HepG2 (cell line): ENCODE measurements around the gene NFX1. TPM values are rescaled to one million over a fixed set of nuclear protein-coding genes. Genes with fewer than 3 reads are reported as not detected.
"Not testable (repeated sequence)": the region's sequence is repeated elsewhere in the genome, so short reads cannot be mapped to it uniquely, and the experiment has no call there.

ENCODE experiments used
- ATAC-seq: fragments of 200-7000 bp; cut with Tn5 transposase; 3 replicates; pipeline ENCODE4 v1.9.1; 2020; ENCODE audit warnings: mild to moderate bottlenecking, moderate library complexity
- BruUV-seq: library from RNA; stranded (reverse); fragments of 400-500 nt; replicated peaks from 2 replicates; lab custom pipeline; 2021; lab: Mats Ljungman, UMichigan
- CTCF ChIA-PET: fragments of 300-600 bp; formaldehyde crosslinking; extraction: SDS; loops from one replicate; lab custom pipeline; 2021; ENCODE audit warnings: low total read pairs, inconsistent platforms, low intra/inter-chr PET ratio; lab: Yijun Ruan, JAX
- POLR2A ChIA-PET: fragments of 350-600 bp; sonication (Branson Sonifier 250); formaldehyde crosslinking; loops from one replicate; lab custom pipeline; 2020; ENCODE audit warnings: antibody characterized with exemption, inconsistent platforms; lab: Yijun Ruan, JAX
- DNase-seq: peaks from one replicate; pipeline ENCODE4 v3.0.0-alpha.2; 2015; ENCODE audit warnings: low spot score
- FAIRE-seq: peaks from 3 replicates; lab custom pipeline; 2011; peaks lifted over from hg19 to GRCh38; lab: Jason Lieb, UNC
- H2AFZ ChIP-seq: one replicate; pipeline ENCODE4 v1.6.1; 2011; ENCODE audit warnings: low read length, inconsistent platforms
- H3K27ac ChIP-seq: fragments of 300-600 bp; 3 replicates; pipeline ENCODE4 v1.8.0; 2011; ENCODE audit warnings: mixed run types, mild to moderate bottlenecking, mixed read lengths, low read length, inconsistent platforms; ENCODE audit not compliant: insufficient read depth; ENCODE audit errors: extremely low read length
- H3K27me3 ChIP-seq, 2 experiments: fragments of 200-600 bp in 1 of 2; 2 replicates in 1 of 2; 3 replicates in 1 of 2; pipeline versions ENCODE4 v1.6.0 to v1.8.0; 2011; ENCODE audit warnings: low read length in 2 of 2, mild to moderate bottlenecking in 2 of 2, moderate library complexity in 2 of 2, inconsistent platforms in 1 of 2; ENCODE audit not compliant: insufficient read depth in 2 of 2, control insufficient read depth in 1 of 2
- H3K36me3 ChIP-seq, 2 experiments: fragments of 200-600 bp in 1 of 2; replicated peaks in 1 of 2; 2 replicates in 1 of 2; 3 replicates in 1 of 2; pipeline versions ENCODE4 v1.5.1 to v1.8.0; 2011; ENCODE audit warnings: low read length in 2 of 2, inconsistent platforms in 1 of 2; ENCODE audit not compliant: insufficient read depth in 2 of 2, control insufficient read depth in 1 of 2
- H3K4me1 ChIP-seq: 2 replicates; pipeline ENCODE4 v1.5.1; 2012; ENCODE audit warnings: low read length, inconsistent platforms; ENCODE audit not compliant: insufficient read depth
- H3K4me2 ChIP-seq: 2 replicates; pipeline ENCODE4 v1.6.0; 2011; ENCODE audit warnings: low read depth, low read length, inconsistent platforms
- H3K4me3 ChIP-seq, 3 experiments: fragments of 200-600 bp in 1 of 3; sonication (generic), shearing (Covaris generic) in 1 of 3; replicated peaks in 1 of 3; 2 replicates each; pipeline ENCODE4 v1.5.1; 2011 to 2016; ENCODE audit warnings: low read length in 3 of 3, inconsistent platforms in 2 of 3, low read depth in 2 of 3, mild to moderate bottlenecking in 2 of 3, control low read depth in 1 of 3, mixed read lengths in 1 of 3; ENCODE audit not compliant: insufficient read depth in 1 of 3
- H3K79me2 ChIP-seq: one replicate; pipeline ENCODE4 v1.6.1; 2011; ENCODE audit warnings: low read length, inconsistent platforms; ENCODE audit not compliant: insufficient read depth
- H3K9ac ChIP-seq: 2 replicates; pipeline ENCODE4 v1.6.0; 2011; ENCODE audit warnings: mild to moderate bottlenecking, low read depth, low read length, inconsistent platforms; ENCODE audit not compliant: insufficient read depth
- H3K9me3 ChIP-seq: 2 replicates; pipeline ENCODE4 v1.5.1; 2012; ENCODE audit warnings: mild to moderate bottlenecking, low read length
- H4K20me1 ChIP-seq: 2 replicates; pipeline ENCODE4 v1.6.0; 2011; ENCODE audit warnings: inconsistent platforms, mild to moderate bottlenecking, low read length, moderate library complexity; ENCODE audit not compliant: insufficient read depth
- FOSL1 ChIP-seq: sonication (generic); formaldehyde crosslinking; IDR thresholded peaks from 2 replicates; pipeline ENCODE4 v1.9.0; 2021; ENCODE audit warnings: missing genetic modification reagents, borderline replicate concordance
- FOXK2 ChIP-seq: fragments of 450-650 bp; IDR thresholded peaks from 2 replicates; pipeline ENCODE4 v1.6.1; 2016
- FOXP4 ChIP-seq: sonication (generic); formaldehyde crosslinking; IDR thresholded peaks from 2 replicates; pipeline ENCODE4 v1.4.0; 2020; ENCODE audit warnings: missing genetic modification reagents
- HDAC1 ChIP-seq: sonication (generic); formaldehyde crosslinking; IDR thresholded peaks from 2 replicates; pipeline ENCODE4 v1.5.1; 2020; ENCODE audit warnings: mild to moderate bottlenecking, missing genetic modification reagents
- HOMEZ ChIP-seq: IDR thresholded peaks from 2 replicates; pipeline ENCODE4 v1.6.1; 2016; ENCODE audit warnings: low read depth
- HOXA3 ChIP-seq: sonication (generic); formaldehyde crosslinking; IDR thresholded peaks from 2 replicates; pipeline ENCODE4 v1.5.0; 2020; ENCODE audit warnings: missing genetic modification reagents
- IKZF5 ChIP-seq: IDR thresholded peaks from 2 replicates; pipeline ENCODE4 v1.6.1; 2018; ENCODE audit warnings: missing genetic modification reagents, mild to moderate bottlenecking, missing compliant biosample characterization
- MTERF4 ChIP-seq: sonication (generic); formaldehyde crosslinking; IDR thresholded peaks from 2 replicates; pipeline ENCODE4 v1.8.0; 2023; ENCODE audit warnings: mild to moderate bottlenecking, missing genetic modification reagents
- PPARG ChIP-seq: conservative IDR thresholded peaks from 2 replicates; pipeline ENCODE4 v1.6.1; 2016; ENCODE audit warnings: missing biosample characterization, missing genetic modification reagents
- ZMYM4 ChIP-seq: sonication (generic); formaldehyde crosslinking; IDR thresholded peaks from 2 replicates; pipeline ENCODE4 v1.8.1; 2023; ENCODE audit warnings: mild to moderate bottlenecking, missing genetic modification reagents
- ZNF501 ChIP-seq: sonication (generic); formaldehyde crosslinking; IDR thresholded peaks from 2 replicates; pipeline ENCODE4 v1.5.1; 2020; ENCODE audit warnings: mild to moderate bottlenecking, moderate library complexity, missing genetic modification reagents
- ZNF747 ChIP-seq: sonication (generic); formaldehyde crosslinking; IDR thresholded peaks from 2 replicates; pipeline ENCODE4 v1.8.1; 2023; ENCODE audit warnings: missing genetic modification reagents, mild to moderate bottlenecking, borderline replicate concordance
- WGBS: methylation state at CpG from one replicate; pipeline ENCODE4 v1.1.6; 2017; ENCODE audit warnings: low lambda C conversion rate; 5-methylcytosine and 5-hydroxymethylcytosine counted together
- in situ Hi-C: cut with HindIII; loops from 2 replicates; pipeline ENCODE4 v1.10.0; 2017; ENCODE audit warnings: low pct_unique_long_range_greater_than_20kb; ENCODE audit not compliant: extremely low pct_ligation_motif_present
- intact Hi-C: fragments of 100-400 bp; cut with micrococcal nuclease; formaldehyde crosslinking; loops from one replicate; pipeline ENCODE4 v1.10.0; 2022; ENCODE audit not compliant: unreplicated experiment
- polyA plus RNA-seq, 8 experiments: library from polyadenylated mRNA; depleted of rRNA in 3 of 8; stranded (reverse) in 7 of 8; unstranded in 1 of 8; fragments of >200 nt; fragmentation: Illumina TruSeq in 4 of 8; extraction: Trizol in 4 of 8; gene quantifications; 2 replicates each; pipeline versions ENCODE4 v1.2.1 to v1.2.3, GENCODE V29; 2011 to 2016; ENCODE audit warnings: low read depth in 4 of 8, missing spikeins in 1 of 8, mixed read lengths in 1 of 8; ENCODE audit not compliant: insufficient read depth in 1 of 8
- total RNA-seq, 5 experiments: library from RNA; depleted of rRNA; stranded (reverse); fragments of >200 nt; fragmentation: Illumina TruSeq; extraction: Trizol; gene quantifications; 2 replicates each; pipeline ENCODE4 v1.2.3, GENCODE V29; 2016; ENCODE audit warnings: low read depth in 1 of 5
- TF ChIP-seq, protein P1 (sequence below): sonication (generic); formaldehyde crosslinking; IDR thresholded peaks from 2 replicates; pipeline ENCODE4 v1.5.0; 2020; ENCODE audit warnings: mild to moderate bottlenecking, missing genetic modification reagents, borderline replicate concordance

Gene NFX1
- total and polyA plus RNA-seq, 2 of the 13 experiments (the other 11 are each of a cell fraction or from before 2014, with no cell fraction given), result 23.9 to 27.5 TPM

GRCh38 chr9:33391111-33391771, 100.9 kb downstream of the NFX1 start:
- Histone ChIP-seq H3K4me1 (peaks cover 54% of the 10 kb centered on the region), H3K4me2 (peak overlapping the region; percentile 45), H3K27ac (peak overlapping the region; percentile 78), H3K9ac (peak overlapping the region; percentile 40; the same call in 1 of the 2 replicates)
- H3K36me3 ChIP-seq, CTCF ChIA-PET, H3K4me3 ChIP-seq, intact Hi-C loops, H4K20me1 ChIP-seq, in situ Hi-C loops, H3K27me3 ChIP-seq, H2AFZ ChIP-seq, H3K79me2 ChIP-seq, BruUV-seq, H3K9me3 ChIP-seq: not testable (repeated sequence)
- ATAC-seq (peak; percentile 43; the same call in 1 of the 3 replicates), FAIRE-seq (peak; percentile 70), DNase-seq (peak; percentile 89)
- POLR2A ChIA-PET, result interaction anchor here (0.9 to 1.9 kb wide), 6 partner anchors 9 to 83 kb away, joined by 3 to 5 read pairs (median 4); partner anchors contain the start of gene NOL6
- 0% methylated on average over 2 of the region's 9 CpGs for WGBS
- TF ChIP-seq IKZF5 (CRISPR knock-in tag), result peak; percentile 63; the same call in 1 of the 2 replicates
- peak; percentile 74 for TF ChIP-seq FOXP4
- TF ChIP-seq, protein P1, sequence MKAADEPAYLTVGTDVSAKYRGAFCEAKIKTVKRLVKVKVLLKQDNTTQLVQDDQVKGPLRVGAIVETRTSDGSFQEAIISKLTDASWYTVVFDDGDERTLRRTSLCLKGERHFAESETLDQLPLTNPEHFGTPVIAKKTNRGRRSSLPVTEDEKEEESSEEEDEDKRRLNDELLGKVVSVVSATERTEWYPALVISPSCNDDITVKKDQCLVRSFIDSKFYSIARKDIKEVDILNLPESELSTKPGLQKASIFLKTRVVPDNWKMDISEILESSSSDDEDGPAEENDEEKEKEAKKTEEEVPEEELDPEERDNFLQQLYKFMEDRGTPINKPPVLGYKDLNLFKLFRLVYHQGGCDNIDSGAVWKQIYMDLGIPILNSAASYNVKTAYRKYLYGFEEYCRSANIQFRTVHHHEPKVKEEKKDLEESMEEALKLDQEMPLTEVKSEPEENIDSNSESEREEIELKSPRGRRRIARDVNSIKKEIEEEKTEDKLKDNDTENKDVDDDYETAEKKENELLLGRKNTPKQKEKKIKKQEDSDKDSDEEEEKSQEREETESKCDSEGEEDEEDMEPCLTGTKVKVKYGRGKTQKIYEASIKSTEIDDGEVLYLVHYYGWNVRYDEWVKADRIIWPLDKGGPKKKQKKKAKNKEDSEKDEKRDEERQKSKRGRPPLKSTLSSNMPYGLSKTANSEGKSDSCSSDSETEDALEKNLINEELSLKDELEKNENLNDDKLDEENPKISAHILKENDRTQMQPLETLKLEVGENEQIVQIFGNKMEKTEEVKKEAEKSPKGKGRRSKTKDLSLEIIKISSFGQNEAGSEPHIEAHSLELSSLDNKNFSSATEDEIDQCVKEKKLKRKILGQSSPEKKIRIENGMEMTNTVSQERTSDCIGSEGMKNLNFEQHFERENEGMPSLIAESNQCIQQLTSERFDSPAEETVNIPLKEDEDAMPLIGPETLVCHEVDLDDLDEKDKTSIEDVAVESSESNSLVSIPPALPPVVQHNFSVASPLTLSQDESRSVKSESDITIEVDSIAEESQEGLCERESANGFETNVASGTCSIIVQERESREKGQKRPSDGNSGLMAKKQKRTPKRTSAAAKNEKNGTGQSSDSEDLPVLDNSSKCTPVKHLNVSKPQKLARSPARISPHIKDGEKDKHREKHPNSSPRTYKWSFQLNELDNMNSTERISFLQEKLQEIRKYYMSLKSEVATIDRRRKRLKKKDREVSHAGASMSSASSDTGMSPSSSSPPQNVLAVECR (CRISPR knock-in tag), result peak; percentile 81; the same call in 1 of the 2 replicates
- TF ChIP-seq ZMYM4 (CRISPR knock-in tag), result peak; percentile 55; the same call in 1 of the 2 replicates
- TF ChIP-seq FOXK2, result peak; percentile 67
- peak; percentile 91 for TF ChIP-seq PPARG
- TF ChIP-seq FOSL1 (CRISPR knock-in tag), result 0 out of 2 replicates have a peak, but pooled peaks have one; percentile 44
- TF ChIP-seq ZNF501 (CRISPR knock-in tag), result 0 out of 2 replicates have a peak, but pooled peaks have one; percentile 62
- peak; percentile 60; the same call in 1 of the 2 replicates for TF ChIP-seq HOXA3 (CRISPR knock-in tag)
- peak; percentile 28; the same call in 1 of the 2 replicates for TF ChIP-seq ZNF747 (CRISPR knock-in tag)
- 0 out of 2 replicates have a peak, but pooled peaks have one; percentile 42 for TF ChIP-seq HOMEZ (CRISPR knock-in tag)
- TF ChIP-seq HDAC1, result peak; percentile 67; the same call in 1 of the 2 replicates
- TF ChIP-seq MTERF4 (CRISPR knock-in tag), result 0 out of 2 replicates have a peak, but pooled peaks have one; percentile 32
